ENCODE data around the gene CALML4.
"Not testable (repeated sequence)": the region's sequence is repeated elsewhere in the genome, so short reads cannot be mapped to it uniquely, and the experiment has no call there.

Gene CALML4

GRCh38 chr15:68224546-68225250, 19.6 kb upstream of the CALML4 start:
- no peak for DNase-seq (ENCODE audit: low read depth)

GRCh38 chr15:68224108-68224507, 19.0 kb upstream of the CALML4 start:
- no peak for DNase-seq (ENCODE audit: low read depth)

GRCh38 chr15:68223171-68223570, 18.0 kb upstream of the CALML4 start:
- no peak for DNase-seq (ENCODE audit: low read depth)

- DNase-seq (ENCODE audit: low read depth) = not testable (repeated sequence)
Measured at GRCh38 chr15:68222432-68222743, 17.3 kb upstream of the CALML4 start.

GRCh38 chr15:68221530-68222431, 16.6 kb upstream of the CALML4 start:
- DNase-seq (ENCODE audit: low read depth) = not testable (repeated sequence)

- no peak for DNase-seq (ENCODE audit: low read depth)
Measured at GRCh38 chr15:68220967-68221366, 15.8 kb upstream of the CALML4 start.

- DNase-seq (ENCODE audit: low read depth) = no peak
Measured at GRCh38 chr15:68220489-68220888, 15.4 kb upstream of the CALML4 start.

- DNase-seq (ENCODE audit: low read depth) = no peak
Measured at GRCh38 chr15:68218847-68219798, 14.0 kb upstream of the CALML4 start.

- no peak for DNase-seq (ENCODE audit: low read depth)
Measured at GRCh38 chr15:68218331-68218730, 13.2 kb upstream of the CALML4 start.

- no peak for DNase-seq (ENCODE audit: low read depth)
Measured at GRCh38 chr15:68217341-68217740, 12.2 kb upstream of the CALML4 start.

GRCh38 chr15:68214838-68215254, 9.7 kb upstream of the CALML4 start:
- DNase-seq (ENCODE audit: low read depth) = no peak

GRCh38 chr15:68213991-68214837, 9.1 kb upstream of the CALML4 start:
- no peak for DNase-seq (ENCODE audit: low read depth)

GRCh38 chr15:68213491-68213845, 8.3 kb upstream of the CALML4 start:
- not testable (repeated sequence) for DNase-seq (ENCODE audit: low read depth)

- DNase-seq (ENCODE audit: low read depth) = no peak
Measured at GRCh38 chr15:68211656-68212320, 6.7 kb upstream of the CALML4 start.

- DNase-seq (ENCODE audit: low read depth) = peak; percentile 17
Measured at GRCh38 chr15:68210821-68211655, 5.9 kb upstream of the CALML4 start.

GRCh38 chr15:68210409-68210756, 5.3 kb upstream of the CALML4 start:
- DNase-seq (ENCODE audit: low read depth) = no peak

GRCh38 chr15:68209735-68210408, 4.7 kb upstream of the CALML4 start:
- DNase-seq (ENCODE audit: low read depth) = no peak

GRCh38 chr15:68209272-68209671, 4.1 kb upstream of the CALML4 start:
- no peak for DNase-seq (ENCODE audit: low read depth)

- no peak for DNase-seq (ENCODE audit: low read depth)
Measured at GRCh38 chr15:68208636-68209240, 3.6 kb upstream of the CALML4 start.

Data from activated T-helper 1 cell treated with Interleukin-2 at 50 U/mL for 16 hours (primary cell).